Type B pancreatic cell (in vitro differentiated cells): ENCODE measurements around the gene ANKS6. TPM values are rescaled to one million over a fixed set of nuclear protein-coding genes. Genes with fewer than 3 reads are reported as not detected.

ENCODE experiments used
- DNase-seq: peaks from one replicate; pipeline ENCODE4 v3.0.0; 2021; ENCODE audit warnings: mixed read lengths; ENCODE audit not compliant: unreplicated experiment; ENCODE audit errors: extremely low spot score
- H3K27ac Mint-ChIP-seq: 2 replicates; pipeline ENCODE4 v1.8.0; 2021; ENCODE audit warnings: mild to moderate bottlenecking, mixed read lengths
- H3K27me3 Mint-ChIP-seq: 2 replicates; pipeline ENCODE4 v1.8.0; 2021; ENCODE audit warnings: mixed read lengths
- H3K36me3 Mint-ChIP-seq: 2 replicates; pipeline ENCODE4 v1.8.0; 2021; ENCODE audit warnings: mixed read lengths
- H3K4me1 Mint-ChIP-seq: one replicate; pipeline ENCODE4 v1.8.0; 2021; ENCODE audit warnings: mixed read lengths; ENCODE audit not compliant: unreplicated experiment
- H3K4me3 Mint-ChIP-seq: 2 replicates; pipeline ENCODE4 v1.8.0; 2021; ENCODE audit warnings: mild to moderate bottlenecking, mixed read lengths
- H3K9me3 Mint-ChIP-seq: 2 replicates; pipeline ENCODE4 v1.8.0; 2021; ENCODE audit warnings: mixed read lengths
- total RNA-seq: library from RNA; stranded (reverse); gene quantifications from 2 replicates; pipeline ENCODE4 v1.2.1, GENCODE V29; 2021; ENCODE audit warnings: low replicate concordance
- TF ChIP-seq, protein P1 (sequence below): fragments of 200-600 bp; sonication (generic); conservative IDR thresholded peaks from 2 replicates; pipeline ENCODE4 v1.5.0; 2021; ENCODE audit warnings: antibody characterized with exemption, mild to moderate bottlenecking

The ANKS6 gene
- total RNA-seq, 1 donor from 2014 or later: 32.2 TPM

DNA sequence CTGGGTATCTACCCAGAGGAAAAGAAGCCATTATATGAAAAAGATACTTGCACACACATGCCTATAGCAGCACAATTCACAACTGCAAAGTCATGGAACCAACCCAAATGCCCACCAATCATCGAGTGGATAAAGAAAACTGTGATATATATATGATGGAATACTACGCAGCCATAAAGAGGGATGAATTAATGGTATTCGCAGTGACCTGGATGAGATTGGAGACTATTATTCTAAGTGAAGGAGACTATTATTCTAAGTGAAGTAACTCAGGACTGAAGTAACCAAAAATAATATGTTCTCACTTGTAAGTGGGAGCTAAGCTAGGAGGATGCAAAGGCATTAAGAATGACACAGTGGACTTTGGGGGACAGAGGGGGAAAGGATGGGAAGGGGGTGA lies 57.6 kb downstream of the ANKS6 start:
- peaks cover 5% of the 10 kb centered on the region for H3K9me3 Mint-ChIP-seq
- TF ChIP-seq, protein P1, sequence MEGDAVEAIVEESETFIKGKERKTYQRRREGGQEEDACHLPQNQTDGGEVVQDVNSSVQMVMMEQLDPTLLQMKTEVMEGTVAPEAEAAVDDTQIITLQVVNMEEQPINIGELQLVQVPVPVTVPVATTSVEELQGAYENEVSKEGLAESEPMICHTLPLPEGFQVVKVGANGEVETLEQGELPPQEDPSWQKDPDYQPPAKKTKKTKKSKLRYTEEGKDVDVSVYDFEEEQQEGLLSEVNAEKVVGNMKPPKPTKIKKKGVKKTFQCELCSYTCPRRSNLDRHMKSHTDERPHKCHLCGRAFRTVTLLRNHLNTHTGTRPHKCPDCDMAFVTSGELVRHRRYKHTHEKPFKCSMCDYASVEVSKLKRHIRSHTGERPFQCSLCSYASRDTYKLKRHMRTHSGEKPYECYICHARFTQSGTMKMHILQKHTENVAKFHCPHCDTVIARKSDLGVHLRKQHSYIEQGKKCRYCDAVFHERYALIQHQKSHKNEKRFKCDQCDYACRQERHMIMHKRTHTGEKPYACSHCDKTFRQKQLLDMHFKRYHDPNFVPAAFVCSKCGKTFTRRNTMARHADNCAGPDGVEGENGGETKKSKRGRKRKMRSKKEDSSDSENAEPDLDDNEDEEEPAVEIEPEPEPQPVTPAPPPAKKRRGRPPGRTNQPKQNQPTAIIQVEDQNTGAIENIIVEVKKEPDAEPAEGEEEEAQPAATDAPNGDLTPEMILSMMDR: no peak
- no peaks in the 10 kb centered on the region for H3K27me3 Mint-ChIP-seq
- no peak overlapping the region for H3K4me3 Mint-ChIP-seq
- H3K36me3 Mint-ChIP-seq: peaks cover 62% of the 10 kb centered on the region
- H3K27ac Mint-ChIP-seq: no peak overlapping the region
- no peak for DNase-seq
- peaks cover 15% of the 10 kb centered on the region for H3K4me1 Mint-ChIP-seq

DNA sequence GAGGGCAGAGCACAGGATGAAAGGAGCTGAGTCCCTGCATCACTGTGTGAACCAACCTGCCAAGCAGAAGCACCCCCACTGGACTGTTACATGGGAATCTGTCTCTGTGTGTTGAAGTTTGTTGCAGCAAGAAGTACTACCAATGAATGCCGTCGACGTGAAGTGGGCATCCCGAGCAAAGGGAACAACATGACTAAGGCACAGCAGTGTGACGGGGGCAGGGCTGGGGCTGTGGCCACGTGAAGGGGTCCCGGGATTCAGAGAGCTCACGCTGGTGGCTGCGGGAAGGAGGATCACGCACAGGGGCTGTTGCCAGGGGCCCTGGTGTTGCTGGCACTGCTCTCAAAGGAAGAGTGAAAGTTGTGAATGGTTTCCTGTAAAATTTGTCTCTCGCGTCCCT lies 60.1 kb downstream of the ANKS6 start:
- Mint-ChIP-seq H3K9me3 (peaks cover 5% of the 10 kb centered on the region), H3K27me3 (no peaks in the 10 kb centered on the region), H3K36me3 (peaks cover 54% of the 10 kb centered on the region), H3K4me3 (no peak overlapping the region), H3K27ac (no peak overlapping the region), H3K4me1 (peaks cover 15% of the 10 kb centered on the region)
- DNase-seq: no peak
- TF ChIP-seq, protein P1: no peak

DNA sequence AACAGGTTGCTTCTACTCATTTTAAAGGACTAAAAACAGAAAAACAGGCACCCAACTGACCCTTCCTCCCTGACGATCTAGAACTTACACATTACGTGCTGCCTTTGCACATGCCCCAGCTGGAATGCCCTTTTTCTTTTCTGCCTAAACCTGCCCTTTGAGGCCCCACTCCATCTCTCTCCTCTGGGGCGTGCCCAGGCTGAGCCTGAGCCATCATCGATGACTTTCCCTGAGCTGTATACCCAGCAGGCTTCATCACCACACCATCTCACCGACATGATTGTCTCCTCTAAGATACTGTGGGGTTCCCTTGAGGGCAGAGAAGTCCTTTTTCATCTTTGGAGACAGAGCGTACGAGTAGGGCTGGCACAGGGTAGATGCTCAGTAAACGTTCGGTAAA lies 63.6 kb downstream of the ANKS6 start:
- Mint-ChIP-seq H3K36me3 (peaks cover 35% of the 10 kb centered on the region), H3K4me3 (no peak overlapping the region), H3K4me1 (peaks cover 19% of the 10 kb centered on the region), H3K27ac (no peak overlapping the region), H3K27me3 (no peaks in the 10 kb centered on the region), H3K9me3 (no peaks in the 10 kb centered on the region)
- TF ChIP-seq, protein P1: no peak
- DNase-seq: no peak

DNA sequence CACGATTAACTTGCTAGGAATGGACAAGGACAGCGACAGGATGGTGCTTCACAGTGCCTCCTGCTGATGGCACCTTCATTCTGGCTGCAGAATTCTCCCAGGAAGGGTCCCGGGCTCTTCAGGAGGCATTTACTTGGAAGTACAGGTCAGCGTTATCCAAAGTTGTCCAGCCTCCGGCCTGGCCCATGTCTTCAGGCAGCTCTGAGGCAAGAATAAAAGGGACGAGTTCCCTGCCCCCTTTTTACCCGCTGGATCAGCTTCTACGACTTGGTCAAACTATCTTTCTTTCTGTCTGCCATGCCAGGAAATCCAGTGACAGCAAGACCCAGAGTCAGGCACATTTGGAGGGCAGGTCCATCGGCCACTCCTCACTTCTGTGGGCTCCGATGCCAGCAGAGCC lies 64.3 kb downstream of the ANKS6 start:
- Mint-ChIP-seq H3K27me3 (peaks cover 2% of the 10 kb centered on the region), H3K9me3 (no peaks in the 10 kb centered on the region), H3K4me3 (no peak overlapping the region), H3K36me3 (peaks cover 29% of the 10 kb centered on the region), H3K27ac (no peak overlapping the region), H3K4me1 (peaks cover 18% of the 10 kb centered on the region)
- no peak for DNase-seq
- TF ChIP-seq, protein P1: no peak

DNA sequence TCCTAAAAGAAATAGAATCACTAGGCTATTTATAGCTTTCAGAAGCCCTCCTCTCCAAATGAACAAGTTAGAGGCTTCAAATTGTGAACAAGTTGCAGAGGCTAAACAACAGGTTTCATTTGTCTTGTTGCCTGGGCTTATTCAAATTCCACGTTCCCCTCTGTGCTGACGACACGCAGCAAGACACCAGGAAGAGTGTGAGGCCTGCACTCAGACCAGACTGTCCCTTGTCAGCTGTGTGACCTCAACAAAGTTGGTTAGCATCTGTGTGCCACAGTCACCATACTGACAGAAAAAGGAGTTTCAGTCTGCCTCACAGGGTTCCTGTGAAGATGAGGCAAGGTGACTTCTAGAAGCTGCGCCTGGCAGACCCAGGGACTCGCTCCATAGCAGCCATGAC lies 65.5 kb downstream of the ANKS6 start:
- Mint-ChIP-seq H3K27me3 (peaks cover 13% of the 10 kb centered on the region), H3K27ac (no peak overlapping the region), H3K9me3 (no peaks in the 10 kb centered on the region), H3K36me3 (peaks cover 18% of the 10 kb centered on the region), H3K4me1 (peaks cover 9% of the 10 kb centered on the region), H3K4me3 (no peak overlapping the region)
- TF ChIP-seq, protein P1: no peak
- DNase-seq: no peak

DNA sequence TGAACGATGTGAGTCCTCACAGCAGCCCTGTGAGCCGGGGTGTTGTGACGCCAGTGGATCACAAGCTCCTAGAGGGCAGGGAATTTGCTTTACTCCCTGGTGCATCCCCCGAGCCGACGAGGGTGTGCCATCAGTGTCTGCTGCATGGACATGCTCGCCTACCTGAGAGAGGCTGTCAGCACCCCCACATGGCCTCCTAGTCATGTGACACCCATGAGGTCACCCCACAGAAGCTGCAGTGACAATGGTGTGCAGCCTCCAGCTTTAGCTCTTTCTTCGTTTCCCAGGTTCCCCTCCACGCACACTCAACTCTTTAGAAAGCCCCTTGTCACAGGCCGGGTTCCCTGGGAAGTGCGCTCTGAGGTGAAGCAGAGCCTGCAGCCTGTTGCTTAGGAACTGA lies 67.9 kb downstream of the ANKS6 start:
- H3K27ac Mint-ChIP-seq: no peak overlapping the region
- no peaks in the 10 kb centered on the region for H3K9me3 Mint-ChIP-seq
- TF ChIP-seq, protein P1: no peak
- H3K27me3 Mint-ChIP-seq: peaks cover 19% of the 10 kb centered on the region
- H3K4me1 Mint-ChIP-seq: peaks cover 7% of the 10 kb centered on the region
- DNase-seq: no peak
- no peak overlapping the region for H3K4me3 Mint-ChIP-seq
- H3K36me3 Mint-ChIP-seq: peaks cover 5% of the 10 kb centered on the region
